GM12872 (cell line): ENCODE measurements around the gene EPS8L3.

Experiments used
- CTCF ChIP-seq: IDR thresholded peaks from 3 replicates; pipeline ENCODE4 v1.5.1; 2011; ENCODE audit warnings: low read depth, mild to moderate bottlenecking, low read length, moderate library complexity; ENCODE audit not compliant: insufficient read depth

The EPS8L3 gene

GRCh38 chr1:109725510-109725909 is 38.2 kb downstream of the EPS8L3 start:
- TF ChIP-seq CTCF: no peak

GRCh38 chr1:109724933-109725332 is 38.8 kb downstream of the EPS8L3 start:
- no peak for TF ChIP-seq CTCF

GRCh38 chr1:109722908-109723691 is 40.6 kb downstream of the EPS8L3 start:
- TF ChIP-seq CTCF: no peak

- TF ChIP-seq CTCF: no peak
These were observed 41.8 kb downstream of the EPS8L3 start for GRCh38 chr1:109721971-109722370.

- no peak for TF ChIP-seq CTCF
These were observed 42.7 kb downstream of the EPS8L3 start for GRCh38 chr1:109721042-109721441.

- no peak for TF ChIP-seq CTCF
These were observed 44.3 kb downstream of the EPS8L3 start for GRCh38 chr1:109719337-109719837.

- TF ChIP-seq CTCF: no peak; the same call in 2 of the 3 replicates
These were observed 45.2 kb downstream of the EPS8L3 start for GRCh38 chr1:109718495-109718894.
